Erythroblast (primary cell): ENCODE data around the gene DAGLA.

ENCODE experiments used
- GATA1 ChIP-seq: IDR thresholded peaks from 2 replicates; pipeline ENCODE4 v1.6.1; 2011; ENCODE audit warnings: low read depth, mild to moderate bottlenecking, control low read depth, low read length, moderate library complexity
- POLR2A ChIP-seq: IDR thresholded peaks from 2 replicates; pipeline ENCODE4 v1.6.1; 2011; ENCODE audit warnings: mild to moderate bottlenecking, low read length

DNA sequence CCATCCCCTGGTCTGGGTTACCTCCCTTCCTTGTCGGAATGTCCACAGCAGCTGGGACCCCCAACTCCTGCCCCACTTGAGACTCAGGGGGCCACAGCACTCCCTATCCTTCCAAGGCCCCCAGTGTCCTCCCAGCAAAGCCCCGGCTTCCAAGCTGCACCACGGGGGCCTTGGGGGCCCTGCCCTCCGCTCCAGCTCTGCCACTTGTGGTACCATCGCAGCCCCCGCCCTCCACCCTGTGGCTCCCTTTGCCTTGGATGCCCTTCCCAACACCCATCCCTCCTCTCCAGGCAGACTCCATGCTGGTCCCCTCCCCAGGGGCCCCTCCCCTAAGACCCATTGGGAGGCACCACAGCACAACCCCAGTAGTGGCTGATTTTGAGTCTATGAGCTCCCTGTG is 94.9 kb downstream of the DAGLA start:
- TF ChIP-seq POLR2A (no peak), GATA1 (no peak)
